ENCODE data around the gene GRB10.

DNA sequence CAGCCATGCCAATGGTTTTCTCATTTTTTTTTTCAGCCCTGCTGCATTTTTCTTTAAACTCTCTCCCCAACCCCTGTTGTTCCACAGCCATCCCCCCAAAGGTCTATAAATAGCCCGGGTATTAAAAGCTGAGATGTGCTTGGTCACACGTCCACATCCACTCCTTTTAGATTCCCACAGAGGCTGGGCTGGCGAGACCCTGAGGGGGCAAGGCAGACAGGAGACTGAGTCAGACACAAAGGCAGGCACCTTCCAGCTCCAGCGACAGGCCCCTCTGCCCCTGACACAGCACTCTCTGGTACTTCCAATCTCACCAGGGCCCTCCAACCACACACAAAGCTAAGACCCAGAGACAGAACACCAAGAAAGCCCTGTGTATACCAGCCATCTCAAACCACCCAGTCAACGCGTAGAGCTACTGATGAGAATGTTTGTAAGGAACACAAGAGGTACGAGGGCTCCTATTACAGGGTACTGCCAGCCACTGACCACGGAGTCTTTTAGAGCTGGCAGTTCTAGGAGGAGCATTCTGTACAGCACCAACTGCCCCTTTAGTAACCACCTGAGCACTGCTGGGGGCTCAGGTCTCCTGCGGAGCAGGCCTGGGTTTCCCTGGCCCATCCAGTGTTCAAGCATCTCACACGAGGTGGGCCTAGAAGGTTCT is 153.3 kb downstream of the GRB10 start:
- TF ChIP-seq, protein P1, sequence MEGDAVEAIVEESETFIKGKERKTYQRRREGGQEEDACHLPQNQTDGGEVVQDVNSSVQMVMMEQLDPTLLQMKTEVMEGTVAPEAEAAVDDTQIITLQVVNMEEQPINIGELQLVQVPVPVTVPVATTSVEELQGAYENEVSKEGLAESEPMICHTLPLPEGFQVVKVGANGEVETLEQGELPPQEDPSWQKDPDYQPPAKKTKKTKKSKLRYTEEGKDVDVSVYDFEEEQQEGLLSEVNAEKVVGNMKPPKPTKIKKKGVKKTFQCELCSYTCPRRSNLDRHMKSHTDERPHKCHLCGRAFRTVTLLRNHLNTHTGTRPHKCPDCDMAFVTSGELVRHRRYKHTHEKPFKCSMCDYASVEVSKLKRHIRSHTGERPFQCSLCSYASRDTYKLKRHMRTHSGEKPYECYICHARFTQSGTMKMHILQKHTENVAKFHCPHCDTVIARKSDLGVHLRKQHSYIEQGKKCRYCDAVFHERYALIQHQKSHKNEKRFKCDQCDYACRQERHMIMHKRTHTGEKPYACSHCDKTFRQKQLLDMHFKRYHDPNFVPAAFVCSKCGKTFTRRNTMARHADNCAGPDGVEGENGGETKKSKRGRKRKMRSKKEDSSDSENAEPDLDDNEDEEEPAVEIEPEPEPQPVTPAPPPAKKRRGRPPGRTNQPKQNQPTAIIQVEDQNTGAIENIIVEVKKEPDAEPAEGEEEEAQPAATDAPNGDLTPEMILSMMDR (IDR thresholded peaks at IDR 0.05; ENCODE audit: extremely low read depth in 1 of 2, insufficient read depth in 1 of 2, low read depth in 1 of 2, low read length in 2 of 2) = no peak
- no peak for TF ChIP-seq POLR2AphosphoS5 (IDR thresholded peaks at IDR 0.05; ENCODE audit: insufficient read depth, low read depth, low read length)
- no peak for TF ChIP-seq POLR2A (IDR thresholded peaks at IDR 0.05; ENCODE audit: low read depth, low read length)
- no peak for TF ChIP-seq EZH2 (IDR thresholded peaks at IDR 0.05; ENCODE audit: borderline replicate concordance, low read depth, low read length, severe bottlenecking)
- TF ChIP-seq FOS (IDR thresholded peaks at IDR 0.05; ENCODE audit: borderline replicate concordance, insufficient read depth, low read length) = no peak
- TF ChIP-seq, protein P2, sequence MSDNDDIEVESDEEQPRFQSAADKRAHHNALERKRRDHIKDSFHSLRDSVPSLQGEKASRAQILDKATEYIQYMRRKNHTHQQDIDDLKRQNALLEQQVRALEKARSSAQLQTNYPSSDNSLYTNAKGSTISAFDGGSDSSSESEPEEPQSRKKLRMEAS (IDR thresholded peaks at IDR 0.05; ENCODE audit: insufficient read depth, insufficient read length) = no peak
- TF ChIP-seq MYC (IDR thresholded peaks at IDR 0.05; ENCODE audit: low read depth, low read length) = no peak
- TF ChIP-seq JUN (IDR thresholded peaks at IDR 0.05; ENCODE audit: borderline replicate concordance, insufficient read depth, insufficient read length, low read depth) = no peak
- TF ChIP-seq GATA2 (IDR thresholded peaks at IDR 0.05; ENCODE audit: insufficient read depth, insufficient read length, low read depth, low read length) = no peak

All from endothelial cell of umbilical vein (primary cell).